IMR-90 (cell line): ENCODE data around the gene RUNDC3A.

Experiments
- CTCF ChIP-seq: conservative IDR thresholded peaks from 2 replicates; pipeline ENCODE4 v1.5.1; 2012; ENCODE audit warnings: mild to moderate bottlenecking, low read depth, low read length, improper control_type of control experiment
- RFX5 ChIP-seq: IDR thresholded peaks from 2 replicates; pipeline ENCODE4 v1.8.0; 2012; ENCODE audit warnings: low read depth, mild to moderate bottlenecking, low read length, moderate library complexity

- no peak for TF ChIP-seq CTCF
- TF ChIP-seq RFX5 = no peak
These were observed 26.1 kb upstream of the RUNDC3A start for GRCh38 chr17:44282264-44282663.
